Iris pigment epithelial cell (primary cell): ENCODE data around the gene PCDH15.
"Not testable (repeated sequence)": the region's sequence is repeated elsewhere in the genome, so short reads cannot be mapped to it uniquely, and the experiment has no call there.

Source experiments
- DNase-seq: peaks from one replicate; pipeline ENCODE4 v3.0.0-alpha.2; 2011; ENCODE audit warnings: low read depth

The PCDH15 gene

GRCh38 chr10:54554028-54554427, 247.0 kb downstream of the PCDH15 start:
- DNase-seq, result no peak

- DNase-seq, result no peak
Observed at GRCh38 chr10:54550016-54550415, 251.0 kb downstream of the PCDH15 start.

- no peak for DNase-seq
Observed at GRCh38 chr10:54531296-54531695, 269.7 kb downstream of the PCDH15 start.

- DNase-seq, result no peak
Observed at GRCh38 chr10:54530299-54530698, 270.7 kb downstream of the PCDH15 start.

GRCh38 chr10:54525816-54526215, 275.2 kb downstream of the PCDH15 start:
- no peak for DNase-seq

GRCh38 chr10:54515244-54515643, 285.8 kb downstream of the PCDH15 start:
- not testable (repeated sequence) for DNase-seq

GRCh38 chr10:54503863-54504262, 297.2 kb downstream of the PCDH15 start:
- DNase-seq, result no peak

- DNase-seq, result no peak
Observed at GRCh38 chr10:54501929-54502328, 299.1 kb downstream of the PCDH15 start.

- DNase-seq, result peak; percentile 0
Observed at GRCh38 chr10:54496852-54497251, 304.2 kb downstream of the PCDH15 start.

- DNase-seq, result no peak
Observed at GRCh38 chr10:54487743-54488142, 313.3 kb downstream of the PCDH15 start.

- no peak for DNase-seq
Observed at GRCh38 chr10:54485971-54486370, 315.1 kb downstream of the PCDH15 start.

- DNase-seq, result no peak
Observed at GRCh38 chr10:54484186-54484585, 316.8 kb downstream of the PCDH15 start.

- no peak for DNase-seq
Observed at GRCh38 chr10:54478601-54479000, 322.4 kb downstream of the PCDH15 start.

GRCh38 chr10:54477738-54478137, 323.3 kb downstream of the PCDH15 start:
- no peak for DNase-seq

GRCh38 chr10:54470324-54470631, 330.8 kb downstream of the PCDH15 start:
- no peak for DNase-seq

- DNase-seq, result no peak
Observed at GRCh38 chr10:54469587-54470323, 331.3 kb downstream of the PCDH15 start.

- DNase-seq, result no peak
Observed at GRCh38 chr10:54454271-54454670, 346.8 kb downstream of the PCDH15 start.

- no peak for DNase-seq
Observed at GRCh38 chr10:54449056-54449455, 352.0 kb downstream of the PCDH15 start.

GRCh38 chr10:54444170-54444569, 356.9 kb downstream of the PCDH15 start:
- DNase-seq, result no peak

- DNase-seq, result peak; percentile 0
Observed at GRCh38 chr10:54441275-54441674, 359.8 kb downstream of the PCDH15 start.

GRCh38 chr10:54434782-54435181, 366.2 kb downstream of the PCDH15 start:
- DNase-seq, result no peak

GRCh38 chr10:54415483-54415882, 385.5 kb downstream of the PCDH15 start:
- no peak for DNase-seq

- DNase-seq, result peak; percentile 3
Observed at GRCh38 chr10:54402576-54402975, 398.5 kb downstream of the PCDH15 start.

- no peak for DNase-seq
Observed at GRCh38 chr10:54396031-54396430, 405.0 kb downstream of the PCDH15 start.
